Measurements from ENCODE around the gene FANCF. TPM values are rescaled to one million over a fixed set of nuclear protein-coding genes. Genes with fewer than 3 reads are reported as not detected.

Gene FANCF
- polyA plus RNA-seq, 3 donors: 1.1 to 3.9 (median 2.8) TPM

DNA sequence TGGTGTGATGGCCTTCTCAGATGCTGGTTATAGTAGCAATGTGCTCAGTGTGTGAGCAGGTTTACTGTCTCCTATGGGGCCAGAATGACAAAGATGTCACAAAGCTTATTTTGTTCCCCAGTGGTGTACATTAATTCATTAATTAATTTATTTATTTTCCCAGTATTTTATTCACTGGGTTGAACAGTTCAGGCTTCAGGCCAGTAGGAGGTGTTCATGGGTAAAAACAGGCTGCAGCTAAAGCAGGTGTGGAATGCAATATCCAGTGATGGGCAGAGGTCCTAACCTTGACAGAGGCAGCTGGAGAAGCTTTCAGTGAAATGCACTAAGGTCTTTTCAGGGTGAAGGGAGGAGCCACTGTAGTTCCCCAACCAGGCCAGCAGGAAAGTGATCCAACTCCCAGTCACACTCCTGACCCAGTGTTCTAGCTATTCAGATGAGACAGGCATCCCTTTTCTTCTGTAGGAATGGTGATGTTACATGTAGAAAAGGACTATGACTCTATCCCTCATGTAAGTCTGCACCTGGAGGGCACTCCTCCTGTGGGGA lies 7.8 kb upstream of the FANCF start:
- Histone ChIP-seq H3K36me3 (replicated peaks in 1 of 2; ENCODE audit: control insufficient read depth in 1 of 2, insufficient read depth in 2 of 2, low read length in 2 of 2) (no peaks in the 10 kb centered on the region), H3K79me2 (ENCODE audit: insufficient read depth, low read length) (no peaks in the 10 kb centered on the region), H2AFZ (ENCODE audit: insufficient read depth, low read depth, low read length, poor library complexity, severe bottlenecking) (no peak overlapping the region), H3K27me3 (ENCODE audit: control insufficient read depth in 2 of 2, insufficient read depth in 2 of 2, low read length in 2 of 2) (no peaks in the 10 kb centered on the region), H3K4me3 (replicated peaks in 1 of 3; ENCODE audit: low read depth in 2 of 3, low read length in 3 of 3) (no peak overlapping the region), H3K4me1 (ENCODE audit: control insufficient read depth in 1 of 2, insufficient read depth in 2 of 2, low read length in 2 of 2) (no peaks in the 10 kb centered on the region), H3K9ac (ENCODE audit: insufficient read depth, low read length, poor library complexity, severe bottlenecking) (no peak overlapping the region), H4K20me1 (ENCODE audit: insufficient read depth, low read length) (no peaks in the 10 kb centered on the region), H3K4me2 (replicated peaks; ENCODE audit: extremely low read depth, low read length, poor library complexity, severe bottlenecking) (no peak overlapping the region), H3K9me3 (replicated peaks in 1 of 2; ENCODE audit: control insufficient read depth in 1 of 2, insufficient read depth in 1 of 2, low read length in 2 of 2) (no peaks in the 10 kb centered on the region), H3K27ac (ENCODE audit: low read depth in 1 of 2, low read length in 2 of 2) (no peak overlapping the region)
- Mint-ChIP-seq H3K27me3 (ENCODE audit: low read depth in 3 of 3) (peaks cover 0 to 2% (median 0%) of the 10 kb centered on the region in 3 donors), H3K9me3 (peaks cover 0 to 5% (median 0%) of the 10 kb centered on the region in 7 donors), H3K27ac (no peak overlapping the region), H3K4me1 (peaks cover 2% of the 10 kb centered on the region), H3K36me3 (no peaks in the 10 kb centered on the region), H3K4me3 (no peak overlapping the region)
- TF ChIP-seq, protein P1, sequence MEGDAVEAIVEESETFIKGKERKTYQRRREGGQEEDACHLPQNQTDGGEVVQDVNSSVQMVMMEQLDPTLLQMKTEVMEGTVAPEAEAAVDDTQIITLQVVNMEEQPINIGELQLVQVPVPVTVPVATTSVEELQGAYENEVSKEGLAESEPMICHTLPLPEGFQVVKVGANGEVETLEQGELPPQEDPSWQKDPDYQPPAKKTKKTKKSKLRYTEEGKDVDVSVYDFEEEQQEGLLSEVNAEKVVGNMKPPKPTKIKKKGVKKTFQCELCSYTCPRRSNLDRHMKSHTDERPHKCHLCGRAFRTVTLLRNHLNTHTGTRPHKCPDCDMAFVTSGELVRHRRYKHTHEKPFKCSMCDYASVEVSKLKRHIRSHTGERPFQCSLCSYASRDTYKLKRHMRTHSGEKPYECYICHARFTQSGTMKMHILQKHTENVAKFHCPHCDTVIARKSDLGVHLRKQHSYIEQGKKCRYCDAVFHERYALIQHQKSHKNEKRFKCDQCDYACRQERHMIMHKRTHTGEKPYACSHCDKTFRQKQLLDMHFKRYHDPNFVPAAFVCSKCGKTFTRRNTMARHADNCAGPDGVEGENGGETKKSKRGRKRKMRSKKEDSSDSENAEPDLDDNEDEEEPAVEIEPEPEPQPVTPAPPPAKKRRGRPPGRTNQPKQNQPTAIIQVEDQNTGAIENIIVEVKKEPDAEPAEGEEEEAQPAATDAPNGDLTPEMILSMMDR (IDR thresholded peaks at IDR 0.05): no peak
- DNase-seq: no peak
- intact Hi-C loops (cut with micrococcal nuclease): no loop called here

DNA sequence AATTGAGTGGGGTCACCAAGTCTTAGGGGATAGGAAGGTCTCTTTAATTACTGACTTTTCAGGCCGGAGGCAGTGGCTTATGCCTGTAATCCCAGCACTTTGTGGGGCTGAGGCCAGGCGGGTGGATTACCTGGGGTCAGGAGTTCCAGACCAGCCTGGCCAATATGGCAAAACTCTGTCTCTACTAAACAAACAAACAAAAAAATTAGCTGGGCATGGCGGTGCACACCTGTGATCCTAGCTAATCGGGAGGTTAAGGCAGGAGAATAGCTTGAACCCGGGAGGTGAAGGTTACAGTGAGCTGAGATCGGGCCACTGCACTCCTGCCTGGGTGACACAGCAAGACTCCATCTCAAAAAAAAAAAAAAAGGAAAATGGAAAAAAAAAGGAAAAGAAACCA lies 1.8 kb upstream of the FANCF start:
- no peak overlapping the region for H3K4me3 ChIP-seq (replicated peaks in 1 of 3; ENCODE audit: low read depth in 2 of 3, low read length in 3 of 3)
- no peaks in the 10 kb centered on the region for H4K20me1 ChIP-seq (ENCODE audit: insufficient read depth, low read length)
- Mint-ChIP-seq H3K36me3 (peaks cover 0 to 1% of the 10 kb centered on the region in 2 donors), H3K27ac (no peak overlapping the region), H3K9me3 (peaks cover 0 to 5% (median 0%) of the 10 kb centered on the region in 7 donors), H3K4me1 (peaks cover 18% of the 10 kb centered on the region), H3K4me3 (peak overlapping the region in 1 of 2 donors; percentile 39), H3K27me3 (ENCODE audit: low read depth in 3 of 3) (peaks cover 0 to 2% (median 0%) of the 10 kb centered on the region in 3 donors)
- H2AFZ ChIP-seq (ENCODE audit: insufficient read depth, low read depth, low read length, poor library complexity, severe bottlenecking): no peak overlapping the region
- H3K9me3 ChIP-seq (replicated peaks in 1 of 2; ENCODE audit: control insufficient read depth in 1 of 2, insufficient read depth in 1 of 2, low read length in 2 of 2): no peaks in the 10 kb centered on the region
- no peaks in the 10 kb centered on the region for H3K36me3 ChIP-seq (replicated peaks in 1 of 2; ENCODE audit: control insufficient read depth in 1 of 2, insufficient read depth in 2 of 2, low read length in 2 of 2)
- peaks cover 18 to 20% of the 10 kb centered on the region in 2 donors for H3K4me1 ChIP-seq (ENCODE audit: control insufficient read depth in 1 of 2, insufficient read depth in 2 of 2, low read length in 2 of 2)
- TF ChIP-seq, protein P1 (IDR thresholded peaks at IDR 0.05): no peak
- H3K79me2 ChIP-seq (ENCODE audit: insufficient read depth, low read length): peaks cover 8% of the 10 kb centered on the region
- H3K27ac ChIP-seq (ENCODE audit: low read depth in 1 of 2, low read length in 2 of 2): no peak overlapping the region
- H3K27me3 ChIP-seq (ENCODE audit: control insufficient read depth in 2 of 2, insufficient read depth in 2 of 2, low read length in 2 of 2): no peaks in the 10 kb centered on the region
- DNase-seq: no peak
- H3K9ac ChIP-seq (ENCODE audit: insufficient read depth, low read length, poor library complexity, severe bottlenecking): no peak overlapping the region
- WGBS (ENCODE audit: insufficient coverage): no CpG with 5 or more reads among the region's 6 CpGs
- intact Hi-C loops (cut with micrococcal nuclease): no loop called here
- H3K4me2 ChIP-seq (replicated peaks; ENCODE audit: extremely low read depth, low read length, poor library complexity, severe bottlenecking): no peak overlapping the region
